Activated CD8-positive, alpha-beta memory T cell treated with anti-CD3 and anti-CD28 coated beads for 36 hours (primary cell): ENCODE measurements around the gene RNF223. TPM values are rescaled to one million over a fixed set of nuclear protein-coding genes. Genes with fewer than 3 reads are reported as not detected.

Experiments
- CTCF ChIA-PET: fragments of 350-600 bp; sonication (Branson Sonifier 250); formaldehyde crosslinking; loops from one replicate; lab custom pipeline; 2021; ENCODE audit warnings: antibody characterized with exemption; lab: Charles Lee
- POLR2A ChIA-PET: fragments of 350-600 bp; sonication (Branson Sonifier 250); formaldehyde crosslinking; loops from one replicate; lab custom pipeline; 2021; ENCODE audit warnings: antibody characterized with exemption; lab: Charles Lee
- total RNA-seq, 2 experiments: library from RNA; stranded (reverse); gene quantifications; one replicate each; pipeline ENCODE4 v1.2.3, GENCODE V29; 2021

Gene RNF223
- total RNA-seq, 2 experiments from 2014 or later: not detected

DNA sequence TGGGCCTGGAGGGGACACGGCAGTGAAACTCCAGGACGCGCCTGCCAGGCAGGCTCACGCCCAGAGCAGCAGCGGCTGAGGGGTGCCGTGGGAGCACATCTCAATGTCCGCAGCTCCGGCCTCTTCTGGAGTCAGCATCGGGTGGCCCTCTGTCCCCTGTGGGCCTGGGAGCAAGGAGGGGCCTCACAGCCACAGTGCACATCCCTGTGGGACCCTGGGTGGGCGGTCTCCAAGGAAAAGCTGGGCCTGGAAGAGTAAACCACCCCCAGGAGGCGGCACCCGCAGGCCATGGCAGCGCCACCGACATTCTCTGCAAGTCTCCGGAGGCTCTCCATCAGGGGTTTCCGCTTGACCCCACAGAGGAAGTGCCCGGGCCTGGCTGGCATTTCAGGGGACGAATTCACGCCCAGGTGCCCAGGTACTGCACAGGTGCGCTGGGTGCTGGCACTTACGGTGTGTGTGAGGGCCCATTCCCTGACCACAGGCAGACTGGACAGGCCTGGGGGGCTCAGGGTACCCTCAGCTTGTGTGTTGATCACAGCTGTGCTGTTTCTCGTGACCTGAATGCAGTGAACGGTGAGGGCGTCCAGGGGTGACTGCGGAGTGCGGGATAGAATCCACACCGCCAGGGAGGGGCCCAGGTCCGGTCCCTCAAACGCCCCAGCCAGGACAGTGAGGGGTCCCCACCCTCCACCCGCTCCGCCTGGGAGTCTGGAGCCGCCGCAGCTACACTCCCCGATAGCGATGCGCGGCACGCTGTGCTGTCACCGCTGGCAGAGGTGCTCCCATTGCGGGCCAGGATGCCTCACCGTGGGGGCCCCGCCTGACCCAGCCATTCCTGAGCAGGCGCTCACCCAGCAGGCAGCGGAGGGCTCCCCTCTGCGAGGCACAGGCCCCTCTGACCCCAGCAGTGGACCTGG lies 16.6 kb upstream of the RNF223 start:
- ChIA-PET POLR2A (no interaction called here), CTCF (no interaction called here)

DNA sequence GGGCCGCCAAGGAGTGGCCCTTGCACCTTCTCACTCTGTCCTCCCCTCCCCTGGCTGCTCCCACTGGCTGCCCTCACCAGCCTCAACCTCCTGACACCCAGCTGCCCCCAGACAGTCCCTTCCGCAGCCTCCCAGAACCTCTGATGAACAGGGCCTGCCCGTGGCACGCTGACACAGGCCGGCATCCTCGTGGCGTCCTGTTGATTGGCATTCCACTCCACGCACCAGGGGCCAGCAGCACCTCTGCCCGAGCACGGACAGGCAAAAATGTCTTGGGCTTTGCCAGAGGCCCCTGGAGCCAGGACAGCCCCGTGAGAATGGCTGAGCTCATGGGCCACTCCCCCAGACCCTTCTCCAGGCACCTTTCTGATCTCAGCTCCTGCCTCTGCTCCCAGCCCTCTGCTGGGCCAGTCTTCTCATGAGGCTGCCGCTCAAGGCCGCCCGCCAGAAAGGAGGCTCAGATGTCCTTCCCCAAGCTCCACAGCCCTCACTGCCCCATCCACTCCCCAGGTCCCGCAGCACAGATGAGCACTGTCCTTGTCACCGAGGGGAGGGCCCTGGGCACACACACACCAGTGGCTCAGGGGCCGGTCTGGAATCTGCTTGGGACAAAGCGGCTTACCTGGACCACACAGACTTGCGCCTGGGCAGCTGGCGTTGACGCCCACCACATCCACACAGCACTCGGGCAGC lies 15.8 kb upstream of the RNF223 start:
- ChIA-PET POLR2A (no interaction called here), CTCF (interaction anchor here (0.5 kb wide), 1 partner anchor 48 kb away, joined by 4 read pairs; no protein-coding TSS in a partner anchor)

DNA sequence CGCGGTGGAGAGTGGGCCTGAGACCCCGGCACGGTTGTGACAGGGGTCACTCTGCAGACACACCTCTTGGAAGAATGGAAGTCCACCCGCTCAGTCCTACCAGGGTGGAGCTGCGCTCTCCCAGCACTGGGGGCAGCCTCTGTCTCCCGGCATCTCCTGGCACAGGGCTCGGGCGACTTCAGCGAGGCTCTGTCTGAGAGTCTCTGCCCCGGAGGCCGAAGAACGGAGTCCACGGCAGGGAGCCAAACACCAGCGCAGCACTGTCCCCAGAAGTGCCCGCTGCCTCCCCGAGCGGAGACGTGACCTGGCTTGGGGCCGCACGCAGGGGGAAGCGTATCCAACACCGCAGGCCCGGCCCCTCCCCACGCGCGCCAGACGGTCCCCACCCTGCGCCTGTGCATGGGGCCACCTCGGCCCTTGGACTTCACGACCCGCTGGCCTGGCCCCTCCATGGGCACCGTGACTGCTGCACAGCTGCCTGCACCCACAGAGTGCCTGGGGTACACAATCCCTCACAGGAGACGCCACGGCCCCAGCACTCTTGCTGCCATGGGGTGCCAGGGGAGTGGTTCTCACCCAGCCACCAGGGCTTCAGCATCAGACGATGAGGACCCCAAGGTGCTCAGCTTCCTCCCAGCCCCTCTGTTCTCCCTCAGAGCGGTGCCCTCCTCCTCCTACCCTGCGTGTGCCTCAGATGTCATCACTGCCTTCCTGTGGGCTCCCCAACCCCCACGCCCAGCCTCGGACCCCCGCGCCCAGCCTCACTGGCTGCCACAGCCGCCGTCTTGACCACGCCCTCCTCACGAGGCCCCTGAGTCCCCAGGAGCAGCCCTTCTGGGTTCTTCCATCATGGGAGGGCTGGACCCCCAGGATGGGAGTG lies 14.9 kb upstream of the RNF223 start:
- POLR2A ChIA-PET: no interaction called here
- CTCF ChIA-PET: interaction anchor here (0.5 kb wide), 1 partner anchor 49 kb away, joined by 4 read pairs; no protein-coding TSS in a partner anchor

DNA sequence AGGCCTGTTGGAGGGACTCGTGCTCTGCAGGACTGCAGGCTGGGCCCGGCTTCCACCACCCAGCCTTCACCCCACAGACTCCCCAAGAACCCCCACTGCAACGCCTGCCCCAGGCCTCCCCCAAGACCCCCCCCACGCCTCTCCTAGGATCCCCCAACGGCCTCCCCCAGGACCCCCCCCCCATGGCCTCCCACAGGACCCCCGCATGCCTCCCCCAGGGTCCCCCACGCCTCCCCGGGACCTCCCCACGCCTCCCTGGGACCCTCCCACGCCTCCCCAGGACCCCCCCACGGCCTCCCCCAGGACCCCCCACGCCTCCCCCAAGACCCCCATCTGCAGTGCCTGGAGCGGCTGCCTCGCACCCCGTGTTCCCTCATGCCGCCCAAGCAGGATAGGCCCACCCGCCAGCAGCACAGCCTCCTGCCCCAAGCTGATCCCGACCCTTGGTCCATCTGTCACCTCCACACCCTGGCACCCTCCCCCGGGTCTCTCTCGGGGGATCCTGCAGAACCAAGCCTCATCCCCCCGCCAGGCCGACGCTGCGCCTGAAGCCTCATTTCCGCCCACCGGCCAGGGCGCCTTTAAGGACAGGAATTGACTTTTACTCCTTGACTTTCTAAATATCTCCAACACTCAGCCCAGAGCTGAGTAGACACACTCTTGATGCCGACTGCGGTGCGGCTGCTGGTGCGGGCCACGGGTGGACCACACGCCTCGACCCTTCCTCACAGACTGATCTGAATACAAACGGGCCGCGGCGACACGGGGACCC lies 14.1 kb upstream of the RNF223 start:
- ChIA-PET CTCF (no interaction called here), POLR2A (no interaction called here)

DNA sequence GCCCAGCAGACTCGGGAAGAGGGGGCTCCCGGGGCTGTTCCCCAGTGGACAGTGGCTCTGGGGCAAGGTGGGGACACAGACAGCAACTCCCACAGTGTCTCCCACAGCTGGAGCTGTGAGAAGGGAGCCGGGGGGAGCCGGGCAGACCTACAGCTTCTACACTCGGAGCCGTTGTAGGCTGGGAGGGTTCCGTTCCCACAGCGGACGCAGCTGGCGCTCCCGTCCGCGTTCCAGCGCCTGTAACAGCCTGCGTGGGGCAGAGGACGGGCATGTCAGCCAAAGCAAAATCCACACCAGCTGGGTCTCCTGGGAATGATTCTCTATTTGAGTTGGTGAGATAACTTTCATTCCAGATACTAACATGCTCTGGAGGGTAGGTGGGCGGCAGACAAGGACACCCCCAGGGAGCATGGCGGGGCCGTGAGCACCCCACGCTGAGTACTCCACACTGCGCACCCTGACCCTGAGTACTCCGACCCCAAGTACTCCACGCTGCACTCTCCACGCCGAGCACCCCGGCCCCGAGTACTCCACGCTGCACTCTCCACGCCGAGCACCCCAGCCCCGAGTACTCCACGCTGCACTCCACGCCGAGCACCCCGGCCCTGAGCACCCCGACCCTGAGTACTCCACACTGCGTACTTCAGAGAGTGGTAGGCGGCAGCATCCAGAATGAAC lies 13.4 kb upstream of the RNF223 start:
- CTCF ChIA-PET: no interaction called here
- POLR2A ChIA-PET: no interaction called here

DNA sequence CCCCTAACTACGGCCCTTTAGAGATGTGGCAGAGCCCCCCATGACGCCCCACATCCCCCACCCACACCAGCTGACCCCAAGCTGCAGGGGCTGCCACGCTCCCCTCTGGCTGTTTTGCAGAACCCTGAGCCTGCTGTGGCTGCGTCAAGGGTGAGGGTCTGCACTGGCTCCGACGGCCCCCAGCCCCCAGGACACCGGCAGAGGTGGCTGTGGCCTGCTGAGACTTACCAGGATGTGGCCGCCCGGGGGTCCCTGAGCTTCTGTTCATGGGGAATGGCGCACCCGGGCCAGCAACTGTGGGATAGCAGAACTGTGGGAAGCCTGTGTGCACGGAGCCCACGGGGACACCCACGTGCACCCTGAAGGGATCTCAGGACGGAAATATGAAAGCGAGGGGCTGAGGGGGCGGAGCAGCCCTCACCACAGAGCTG lies 12.8 kb upstream of the RNF223 start:
- CTCF ChIA-PET: interaction anchor here (1.0 kb wide), 1 partner anchor 15 kb away, joined by 3 read pairs; no protein-coding TSS in a partner anchor
- POLR2A ChIA-PET: no interaction called here

DNA sequence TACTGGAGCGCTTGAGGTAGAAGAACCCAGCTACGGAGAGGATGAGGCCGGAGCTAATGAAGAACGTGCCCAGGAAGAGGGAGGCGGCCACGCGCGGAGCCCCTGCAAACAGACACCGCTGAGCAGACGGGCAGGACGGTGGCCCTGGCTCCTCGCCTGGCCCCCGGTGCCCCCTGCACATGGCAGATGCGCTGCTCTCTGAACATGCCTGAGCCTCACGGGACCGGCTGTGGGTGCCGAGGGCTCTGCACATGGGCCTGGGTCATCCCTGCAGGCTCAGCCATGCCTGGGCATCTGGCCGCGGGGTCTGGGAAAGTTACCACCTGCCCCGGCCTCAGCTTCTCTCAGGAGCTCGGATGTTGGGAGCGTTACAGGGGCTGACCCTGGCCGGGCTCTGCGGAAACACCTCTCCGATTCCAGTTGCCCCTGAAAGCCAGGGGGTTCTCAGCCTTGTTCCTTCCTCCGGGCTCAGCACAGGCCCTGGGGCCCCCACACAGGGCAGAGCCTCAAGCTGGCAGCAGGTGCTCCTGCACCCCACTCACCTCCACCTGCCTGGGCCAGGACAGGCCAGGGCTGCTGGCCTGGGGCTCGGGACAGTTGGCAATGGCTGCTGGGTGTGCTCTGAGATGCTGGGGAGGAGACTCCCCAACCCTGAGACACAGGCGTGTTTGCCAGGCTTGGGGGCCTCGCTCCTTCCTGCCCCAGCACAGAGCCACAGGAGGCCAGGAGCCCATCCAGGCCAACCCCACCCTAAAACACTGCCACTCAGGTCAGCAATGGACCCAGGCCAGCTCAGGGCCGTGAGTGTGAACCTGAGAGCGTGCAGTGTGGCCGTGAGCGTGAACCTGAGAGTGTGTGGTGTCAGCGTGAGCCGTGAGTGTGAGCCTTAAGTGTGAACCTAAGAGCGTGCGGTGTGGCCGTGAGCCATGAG lies 12.1 kb upstream of the RNF223 start:
- CTCF ChIA-PET: interaction anchor here (1.0 kb wide), 1 partner anchor 14 kb away, joined by 3 read pairs; no protein-coding TSS in a partner anchor
- POLR2A ChIA-PET: no interaction called here

DNA sequence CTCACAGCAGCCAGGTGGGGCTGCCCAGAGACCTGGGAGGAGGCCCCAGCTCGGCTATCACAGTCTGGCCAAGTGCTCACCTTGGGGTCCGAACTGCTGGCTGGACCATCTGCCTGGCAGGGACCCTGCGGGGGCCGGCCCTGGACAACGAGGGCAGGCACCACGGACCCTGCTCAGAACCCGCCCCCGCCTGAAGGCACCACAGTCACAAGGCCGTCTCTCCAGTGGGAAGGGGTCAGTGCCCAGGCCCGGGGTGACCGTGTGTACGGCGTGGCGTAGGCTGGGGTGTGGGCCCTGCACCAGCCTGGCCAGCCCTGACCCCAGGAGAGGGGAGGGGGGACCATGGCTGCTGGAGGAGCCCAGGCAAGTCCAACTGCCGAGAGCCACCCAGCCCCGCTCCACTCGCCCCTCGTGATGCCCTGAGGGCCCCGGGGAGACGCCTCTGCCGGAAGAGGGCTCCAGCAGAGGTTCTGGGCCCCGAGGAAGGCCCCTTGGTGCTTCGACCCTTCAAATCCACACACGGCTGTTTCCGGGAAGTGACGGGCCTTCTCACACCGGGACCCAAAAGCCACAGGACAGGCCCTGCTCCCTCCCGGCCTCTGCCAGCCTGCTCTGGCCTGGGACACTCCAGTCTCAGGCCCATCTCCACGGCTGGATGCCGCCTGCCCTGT lies 11.2 kb upstream of the RNF223 start:
- ChIA-PET CTCF (no interaction called here), POLR2A (no interaction called here)

DNA sequence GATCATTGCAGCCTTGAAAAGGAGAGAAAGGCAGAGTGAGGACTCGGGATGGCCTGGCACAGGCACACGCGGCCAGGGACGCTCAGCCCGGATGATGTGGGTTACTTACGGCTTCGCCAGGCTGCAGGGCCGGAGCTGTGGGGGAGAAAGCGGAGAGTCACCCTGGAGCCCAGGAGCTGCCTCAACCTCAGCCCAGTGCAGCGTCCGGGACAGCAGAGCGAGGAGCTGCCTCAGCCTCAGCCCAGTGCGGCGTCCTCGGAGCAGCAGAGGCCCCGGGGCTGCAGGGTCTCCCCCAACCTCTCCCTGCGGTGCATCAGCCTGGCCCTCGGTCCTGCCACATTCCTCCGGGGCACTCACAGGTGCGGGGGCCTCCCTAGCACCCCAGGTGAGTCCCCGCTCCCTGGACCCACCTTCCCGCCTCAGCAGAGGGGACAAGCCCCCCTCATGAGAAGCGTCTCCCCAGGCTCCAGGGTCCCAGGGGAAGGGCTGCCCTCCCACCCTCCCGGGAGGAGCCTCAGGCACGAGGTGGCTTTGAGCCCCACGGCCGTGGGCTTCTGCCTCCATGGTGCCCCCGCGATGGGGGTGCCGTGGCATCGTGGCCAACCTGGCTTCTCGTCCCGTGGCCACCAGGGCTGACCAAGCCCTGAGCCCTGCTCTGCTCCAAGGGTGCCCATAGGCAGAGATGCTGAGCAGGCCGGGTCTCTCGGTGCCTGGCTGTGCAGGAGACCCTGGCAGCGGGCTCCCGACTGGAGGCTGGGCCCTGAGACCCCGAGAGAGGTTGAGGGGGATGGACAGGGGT lies 10.5 kb upstream of the RNF223 start:
- POLR2A ChIA-PET: no interaction called here
- CTCF ChIA-PET: no interaction called here

DNA sequence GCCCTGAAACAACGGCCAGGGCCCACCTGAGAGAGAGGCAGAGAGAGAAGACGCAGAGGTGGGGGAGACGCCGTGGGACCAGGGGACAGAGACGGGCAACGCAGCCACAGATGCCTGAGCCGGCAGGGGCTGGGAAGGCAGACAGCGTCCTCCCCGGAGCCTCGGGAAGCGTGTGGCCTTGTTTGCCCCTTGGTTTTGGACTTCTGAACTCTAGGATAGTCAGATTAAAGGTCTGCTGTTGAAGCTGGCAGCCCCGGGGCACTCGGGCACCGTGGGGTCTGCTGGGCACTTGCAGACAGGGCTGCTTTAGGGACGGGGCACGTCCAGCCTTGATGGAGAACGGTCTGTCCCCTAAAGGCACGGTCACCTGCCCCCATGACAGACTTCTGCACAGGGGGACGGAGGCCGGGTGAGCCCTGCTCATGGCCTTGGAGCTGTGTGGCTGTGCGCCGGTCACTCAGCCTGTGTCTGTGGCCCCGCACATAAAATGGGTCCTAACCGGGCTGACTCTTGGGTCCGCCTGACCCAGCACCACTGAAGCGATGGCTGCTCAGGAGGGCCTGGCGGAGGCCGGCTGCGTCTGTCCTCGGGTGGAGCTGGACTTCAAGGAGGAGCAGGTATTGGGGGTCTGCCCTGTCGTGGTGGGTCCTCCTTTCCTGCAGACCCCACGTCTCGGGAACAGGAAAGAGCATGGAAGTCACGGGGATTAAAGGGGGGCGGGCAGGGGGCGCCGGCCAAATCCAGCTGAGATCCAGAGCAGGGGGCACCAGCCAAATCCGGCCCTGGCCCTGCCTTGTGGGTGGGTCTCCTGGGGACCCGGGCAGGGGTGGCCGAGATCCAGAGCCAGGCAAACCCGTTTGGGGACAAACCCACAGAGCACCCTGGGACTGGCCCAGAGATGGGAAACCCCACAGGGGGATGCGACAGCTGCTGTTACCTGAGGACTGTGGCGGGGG lies 9.6 kb upstream of the RNF223 start:
- ChIA-PET CTCF (interaction anchor here (0.7 kb wide), 1 partner anchor 16 kb away, joined by 3 read pairs; no protein-coding TSS in a partner anchor), POLR2A (no interaction called here)

DNA sequence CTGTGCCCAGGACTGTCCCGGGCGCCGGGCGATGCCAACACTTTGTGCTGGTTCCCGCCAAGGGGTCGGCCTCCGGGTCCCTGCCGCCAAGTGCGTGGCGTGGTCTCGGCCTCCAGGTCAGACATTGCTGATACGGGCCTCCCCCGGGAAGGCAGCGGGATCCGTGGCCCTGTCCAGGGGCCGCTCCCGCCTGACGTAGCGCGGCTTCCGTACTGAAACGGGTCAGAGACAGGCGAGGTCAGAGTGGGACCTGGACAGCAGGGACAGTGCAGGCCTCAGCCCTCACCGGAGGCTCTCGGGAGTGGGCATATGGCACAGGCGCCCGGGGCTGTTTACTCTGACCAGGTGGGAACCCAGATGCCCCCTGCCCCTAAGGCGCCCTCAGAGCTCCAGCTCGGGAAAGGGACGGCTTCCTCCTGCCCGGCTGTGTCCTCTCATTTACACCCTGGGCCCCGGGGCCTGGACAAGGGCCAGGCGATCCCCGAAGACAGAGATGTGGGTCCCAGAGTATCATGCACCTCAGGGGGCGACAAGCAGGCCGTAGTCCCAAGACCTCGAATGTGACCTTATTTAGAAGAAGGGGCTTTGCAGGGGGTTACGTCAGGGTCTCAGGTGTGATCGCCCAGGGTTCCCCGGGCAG lies 8.8 kb upstream of the RNF223 start:
- CTCF ChIA-PET: interaction anchor here (1.9 kb wide), 1 partner anchor 15 kb away, joined by 4 read pairs; no protein-coding TSS in a partner anchor

DNA sequence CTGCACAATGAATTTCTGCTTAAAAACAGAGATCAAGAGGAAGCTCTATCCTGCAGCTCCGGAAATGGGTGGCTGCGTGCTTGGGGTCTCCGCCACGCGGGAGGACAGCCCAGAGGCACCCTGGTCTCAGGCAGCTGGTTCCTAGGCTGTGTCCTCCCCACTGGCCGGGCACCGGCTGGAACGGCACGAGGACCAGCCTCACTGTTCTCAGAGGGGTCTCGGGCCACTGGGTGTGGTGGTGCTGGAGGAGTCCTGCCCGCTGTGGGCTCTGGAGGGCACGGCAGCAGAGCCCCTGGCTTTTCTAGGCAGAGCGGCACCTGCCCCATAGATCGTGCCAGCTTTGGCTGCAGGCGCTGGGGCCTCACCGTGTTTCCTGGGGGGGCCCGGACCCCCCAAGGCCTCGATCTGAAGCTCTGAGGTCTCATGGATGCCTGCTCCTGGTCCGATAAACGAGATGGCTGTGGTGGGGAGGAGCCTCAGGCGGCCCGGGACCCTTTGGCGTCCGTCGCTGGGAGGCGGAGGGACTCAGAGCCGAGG lies 8.2 kb upstream of the RNF223 start:
- ChIA-PET CTCF (interaction anchor here (1.9 kb wide), 1 partner anchor 15 kb away, joined by 4 read pairs; no protein-coding TSS in a partner anchor), POLR2A (no interaction called here)

More for the DNA sequence above, 8.8 kb upstream of the RNF223 start:
- POLR2A ChIA-PET: no interaction called here

DNA sequence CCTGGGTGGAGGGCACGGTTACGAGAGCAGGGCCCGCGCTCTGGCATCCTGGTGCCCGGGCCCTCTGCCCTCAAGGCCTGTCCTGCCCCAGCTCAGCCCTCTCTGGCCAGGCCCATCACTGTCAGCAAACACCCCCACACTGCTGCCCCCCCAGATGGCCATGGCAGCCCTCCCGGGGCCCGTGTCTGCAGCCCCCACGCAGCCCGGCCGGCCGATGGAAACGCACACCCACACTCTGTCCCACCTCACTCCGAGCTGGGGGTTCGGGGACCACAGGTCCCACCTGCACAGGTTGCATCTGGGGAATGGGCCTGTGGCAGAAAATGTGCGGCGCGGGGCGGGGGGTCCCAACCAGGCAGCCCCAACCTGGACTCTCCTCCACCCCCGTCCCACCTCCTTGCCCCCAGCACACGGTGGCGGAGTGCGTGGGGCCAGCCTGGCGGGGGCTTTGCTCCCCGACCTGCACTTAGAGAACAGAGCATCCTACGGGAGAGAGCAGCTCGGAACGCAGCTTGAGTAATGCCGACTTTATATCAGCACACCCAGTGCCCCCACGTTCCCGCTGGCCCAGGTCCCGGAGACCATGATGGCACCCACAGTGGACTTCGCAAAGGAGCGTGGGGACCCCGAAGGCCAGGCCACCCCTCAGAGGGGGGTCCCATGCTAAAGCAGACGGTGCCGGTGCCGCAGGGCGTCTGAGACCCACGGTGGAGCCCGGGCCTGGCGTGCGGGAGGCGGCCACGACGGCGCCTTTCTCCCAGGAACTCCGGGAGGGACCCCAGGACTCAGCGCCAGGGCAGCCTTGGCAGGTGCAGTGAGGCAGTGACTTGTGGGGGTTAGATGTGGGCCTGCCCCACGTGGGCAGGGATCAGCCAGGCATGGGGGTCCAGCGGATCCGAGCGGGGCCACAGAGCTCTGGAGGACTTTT lies 7.5 kb upstream of the RNF223 start:
- ChIA-PET POLR2A (no interaction called here), CTCF (interaction anchor here (0.6 to 1.9 kb wide), 2 partner anchors 14 to 783 kb away, joined by 3 to 4 read pairs; no protein-coding TSS in a partner anchor)
